HepG2 (cell line): ENCODE results near the gene ADAM10. TPM values are rescaled to one million over a fixed set of nuclear protein-coding genes. Genes with fewer than 3 reads are reported as not detected.

Source experiments
- ATAC-seq: fragments of 200-7000 bp; cut with Tn5 transposase; 3 replicates; pipeline ENCODE4 v1.9.1; 2020; ENCODE audit warnings: mild to moderate bottlenecking, moderate library complexity
- BruUV-seq: library from RNA; stranded (reverse); fragments of 400-500 nt; replicated peaks from 2 replicates; lab custom pipeline; 2021; lab: Mats Ljungman, UMichigan
- CTCF ChIA-PET: fragments of 300-600 bp; formaldehyde crosslinking; extraction: SDS; loops from one replicate; lab custom pipeline; 2021; ENCODE audit warnings: low total read pairs, inconsistent platforms, low intra/inter-chr PET ratio; lab: Yijun Ruan, JAX
- POLR2A ChIA-PET: fragments of 350-600 bp; sonication (Branson Sonifier 250); formaldehyde crosslinking; loops from one replicate; lab custom pipeline; 2020; ENCODE audit warnings: antibody characterized with exemption, inconsistent platforms; lab: Yijun Ruan, JAX
- DNase-seq: peaks from one replicate; pipeline ENCODE4 v3.0.0-alpha.2; 2015; ENCODE audit warnings: low spot score
- FAIRE-seq: peaks from 3 replicates; lab custom pipeline; 2011; peaks lifted over from hg19 to GRCh38; lab: Jason Lieb, UNC
- H2AFZ ChIP-seq: one replicate; pipeline ENCODE4 v1.6.1; 2011; ENCODE audit warnings: low read length, inconsistent platforms
- H3K27ac ChIP-seq: fragments of 300-600 bp; 3 replicates; pipeline ENCODE4 v1.8.0; 2011; ENCODE audit warnings: mixed run types, mild to moderate bottlenecking, mixed read lengths, low read length, inconsistent platforms; ENCODE audit not compliant: insufficient read depth; ENCODE audit errors: extremely low read length
- H3K27me3 ChIP-seq, 2 experiments: fragments of 200-600 bp in 1 of 2; 2 replicates in 1 of 2; 3 replicates in 1 of 2; pipeline versions ENCODE4 v1.6.0 to v1.8.0; 2011; ENCODE audit warnings: low read length in 2 of 2, mild to moderate bottlenecking in 2 of 2, moderate library complexity in 2 of 2, inconsistent platforms in 1 of 2; ENCODE audit not compliant: insufficient read depth in 2 of 2, control insufficient read depth in 1 of 2
- H3K36me3 ChIP-seq, 2 experiments: fragments of 200-600 bp in 1 of 2; replicated peaks in 1 of 2; 2 replicates in 1 of 2; 3 replicates in 1 of 2; pipeline versions ENCODE4 v1.5.1 to v1.8.0; 2011; ENCODE audit warnings: low read length in 2 of 2, inconsistent platforms in 1 of 2; ENCODE audit not compliant: insufficient read depth in 2 of 2, control insufficient read depth in 1 of 2
- H3K4me1 ChIP-seq: 2 replicates; pipeline ENCODE4 v1.5.1; 2012; ENCODE audit warnings: low read length, inconsistent platforms; ENCODE audit not compliant: insufficient read depth
- H3K4me2 ChIP-seq: 2 replicates; pipeline ENCODE4 v1.6.0; 2011; ENCODE audit warnings: low read depth, low read length, inconsistent platforms
- H3K4me3 ChIP-seq, 3 experiments: fragments of 200-600 bp in 1 of 3; sonication (generic), shearing (Covaris generic) in 1 of 3; replicated peaks in 1 of 3; 2 replicates each; pipeline ENCODE4 v1.5.1; 2011 to 2016; ENCODE audit warnings: low read length in 3 of 3, inconsistent platforms in 2 of 3, low read depth in 2 of 3, mild to moderate bottlenecking in 2 of 3, control low read depth in 1 of 3, mixed read lengths in 1 of 3; ENCODE audit not compliant: insufficient read depth in 1 of 3
- H3K79me2 ChIP-seq: one replicate; pipeline ENCODE4 v1.6.1; 2011; ENCODE audit warnings: low read length, inconsistent platforms; ENCODE audit not compliant: insufficient read depth
- H3K9ac ChIP-seq: 2 replicates; pipeline ENCODE4 v1.6.0; 2011; ENCODE audit warnings: mild to moderate bottlenecking, low read depth, low read length, inconsistent platforms; ENCODE audit not compliant: insufficient read depth
- H3K9me3 ChIP-seq: 2 replicates; pipeline ENCODE4 v1.5.1; 2012; ENCODE audit warnings: mild to moderate bottlenecking, low read length
- H4K20me1 ChIP-seq: 2 replicates; pipeline ENCODE4 v1.6.0; 2011; ENCODE audit warnings: inconsistent platforms, mild to moderate bottlenecking, low read length, moderate library complexity; ENCODE audit not compliant: insufficient read depth
- HNRNPUL1 ChIP-seq: fragments of 200-400 bp; formaldehyde crosslinking; IDR thresholded peaks from 2 replicates; pipeline ENCODE4 v1.6.1; 2017; ENCODE audit warnings: low read depth, mild to moderate bottlenecking, low read length, moderate library complexity
- ISL2 ChIP-seq: sonication (generic); formaldehyde crosslinking; IDR thresholded peaks from 2 replicates; pipeline ENCODE4 v1.5.0; 2020; ENCODE audit warnings: missing genetic modification reagents
- KLF6 ChIP-seq: IDR thresholded peaks from 2 replicates; pipeline ENCODE4 v1.8.0; 2016; ENCODE audit warnings: missing biosample characterization, missing genetic modification reagents
- SIX1 ChIP-seq: sonication (generic); formaldehyde crosslinking; IDR thresholded peaks from 2 replicates; pipeline ENCODE4 v1.4.0; 2020; ENCODE audit warnings: missing genetic modification reagents, borderline replicate concordance
- THAP11 ChIP-seq: IDR thresholded peaks from 2 replicates; pipeline ENCODE4 v1.6.1; 2016; ENCODE audit warnings: missing biosample characterization, missing genetic modification reagents
- TP53 ChIP-seq: sonication (generic); formaldehyde crosslinking; conservative IDR thresholded peaks from 2 replicates; pipeline ENCODE4 v1.4.0; 2020; ENCODE audit warnings: missing genetic modification reagents
- ZFP37 ChIP-seq: sonication (generic); formaldehyde crosslinking; IDR thresholded peaks from 2 replicates; pipeline ENCODE4 v1.4.0; 2020; ENCODE audit warnings: missing genetic modification reagents, borderline replicate concordance
- ZNF329 ChIP-seq: sonication (generic); formaldehyde crosslinking; IDR thresholded peaks from 2 replicates; pipeline ENCODE4 v1.9.0; 2021; ENCODE audit warnings: low read depth, mild to moderate bottlenecking, missing genetic modification reagents
- ZNF460 ChIP-seq: sonication (generic); formaldehyde crosslinking; IDR thresholded peaks from 2 replicates; pipeline ENCODE4 v1.5.1; 2020; ENCODE audit warnings: missing genetic modification reagents, mild to moderate bottlenecking, borderline replicate concordance
- ZSCAN30 ChIP-seq: sonication (generic); formaldehyde crosslinking; IDR thresholded peaks from 2 replicates; pipeline ENCODE4 v1.5.0; 2020; ENCODE audit warnings: mild to moderate bottlenecking, missing genetic modification reagents
- WGBS: methylation state at CpG from one replicate; pipeline ENCODE4 v1.1.6; 2017; ENCODE audit warnings: low lambda C conversion rate; 5-methylcytosine and 5-hydroxymethylcytosine counted together
- in situ Hi-C: cut with HindIII; loops from 2 replicates; pipeline ENCODE4 v1.10.0; 2017; ENCODE audit warnings: low pct_unique_long_range_greater_than_20kb; ENCODE audit not compliant: extremely low pct_ligation_motif_present
- intact Hi-C: fragments of 100-400 bp; cut with micrococcal nuclease; formaldehyde crosslinking; loops from one replicate; pipeline ENCODE4 v1.10.0; 2022; ENCODE audit not compliant: unreplicated experiment
- polyA plus RNA-seq, 8 experiments: library from polyadenylated mRNA; depleted of rRNA in 3 of 8; stranded (reverse) in 7 of 8; unstranded in 1 of 8; fragments of >200 nt; fragmentation: Illumina TruSeq in 4 of 8; extraction: Trizol in 4 of 8; gene quantifications; 2 replicates each; pipeline versions ENCODE4 v1.2.1 to v1.2.3, GENCODE V29; 2011 to 2016; ENCODE audit warnings: low read depth in 4 of 8, missing spikeins in 1 of 8, mixed read lengths in 1 of 8; ENCODE audit not compliant: insufficient read depth in 1 of 8
- total RNA-seq, 5 experiments: library from RNA; depleted of rRNA; stranded (reverse); fragments of >200 nt; fragmentation: Illumina TruSeq; extraction: Trizol; gene quantifications; 2 replicates each; pipeline ENCODE4 v1.2.3, GENCODE V29; 2016; ENCODE audit warnings: low read depth in 1 of 5

ADAM10 gene
- total and polyA plus RNA-seq, 2 of the 13 experiments (the other 11 are each of a cell fraction or from before 2014, with no cell fraction given): 92.7 to 125 TPM

- no peak overlapping the region for H3K4me2 ChIP-seq
- in situ Hi-C loops (no loop called here), intact Hi-C loops (no loop called here)
- no peaks in the 10 kb centered on the region for H3K4me1 ChIP-seq
- H2AFZ ChIP-seq: no peak overlapping the region
- ATAC-seq: no peak
- CTCF ChIA-PET: no interaction called here
- BruUV-seq: no TSS peak
- H3K27me3 ChIP-seq: no peaks in the 10 kb centered on the region
- H3K9me3 ChIP-seq: no peaks in the 10 kb centered on the region
- no peak for DNase-seq
- 88% methylated on average over 3 of the region's 3 CpGs for WGBS
- FAIRE-seq: no peak
- H3K4me3 ChIP-seq: no peak overlapping the region
- no peak for TF ChIP-seq ISL2 (CRISPR knock-in tag)
- TF ChIP-seq KLF6 (CRISPR knock-in tag): no peak
- no peak for TF ChIP-seq HNRNPUL1
- TF ChIP-seq THAP11 (CRISPR knock-in tag): no peak
- no peak for TF ChIP-seq ZNF329 (CRISPR knock-in tag)
- TF ChIP-seq TP53 (CRISPR knock-in tag): no peak
- no peak for TF ChIP-seq SIX1 (CRISPR knock-in tag)
- TF ChIP-seq ZNF460: no peak
- no peak for TF ChIP-seq ZSCAN30 (CRISPR knock-in tag)
- no peak for TF ChIP-seq ZFP37
- TF ChIP-seq, all 625 proteins: peak for 0
- no peak overlapping the region for H3K27ac ChIP-seq
- no peaks in the 10 kb centered on the region for H4K20me1 ChIP-seq
- H3K9ac ChIP-seq: no peak overlapping the region
- peaks cover 2 to 22% of the 10 kb centered on the region in 2 experiments; a peak in 2 of 5 replicates for H3K36me3 ChIP-seq
- POLR2A ChIA-PET: no interaction called here
- H3K79me2 ChIP-seq: no peaks in the 10 kb centered on the region
Observed at GRCh38 chr15:58595516-58596263, 153.8 kb downstream of the ADAM10 start.
